Naive thymus-derived CD8-positive, alpha-beta T cell (primary cell): ENCODE data around the gene DUS2. TPM values are rescaled to one million over a fixed set of nuclear protein-coding genes. Genes with fewer than 3 reads are reported as not detected.
"Not testable (repeated sequence)": the region's sequence is repeated elsewhere in the genome, so short reads cannot be mapped to it uniquely, and the experiment has no call there.

Source experiments
- ATAC-seq, 2 donors: fragments of 150-1000 bp; cut with Tn5 transposase in 1 of 2; sonication (Bioruptor Pico), chemical (Tn5 transposase) in 1 of 2; 1 replicate in 1 of 2; 2 replicates in 1 of 2; pipeline ENCODE4 v1.10.0; 2021; ENCODE audit warnings: mild to moderate bottlenecking in 2 of 2, moderate library complexity in 2 of 2
- POLR2A ChIA-PET: fragments of 350-600 bp; sonication (Branson Sonifier 250); formaldehyde crosslinking; loops from one replicate; lab custom pipeline; 2021; ENCODE audit warnings: antibody characterized with exemption; lab: Charles Lee
- DNase-seq, 10 donors: peaks; one replicate each; pipeline versions ENCODE4 v3.0.0 to v3.0.0-alpha.2; 2020 to 2022
- H3K27ac Mint-ChIP-seq, 10 donors: one replicate each; pipeline ENCODE4 v1.8.0; 2020 to 2022; ENCODE audit warnings: mild to moderate bottlenecking in 10 of 10, mixed read lengths in 10 of 10, moderate library complexity in 4 of 10, inconsistent platforms in 1 of 10
- H3K27me3 Mint-ChIP-seq, 5 donors: one replicate each; pipeline ENCODE4 v1.8.0; 2021 to 2022; ENCODE audit warnings: mixed read lengths in 5 of 5
- H3K36me3 Mint-ChIP-seq, 3 donors: one replicate each; pipeline ENCODE4 v1.8.0; 2020 to 2022; ENCODE audit warnings: mixed read lengths in 3 of 3, mild to moderate bottlenecking in 2 of 3, inconsistent platforms in 1 of 3
- H3K4me1 Mint-ChIP-seq, 4 donors: one replicate each; pipeline ENCODE4 v1.8.0; 2021 to 2022; ENCODE audit warnings: mixed read lengths in 4 of 4
- H3K4me3 Mint-ChIP-seq, 10 donors: one replicate each; pipeline ENCODE4 v1.8.0; 2020 to 2022; ENCODE audit warnings: mild to moderate bottlenecking in 10 of 10, mixed read lengths in 10 of 10, moderate library complexity in 6 of 10, inconsistent platforms in 1 of 10
- H3K9me3 Mint-ChIP-seq, 9 donors: one replicate each; pipeline ENCODE4 v1.8.0; 2020 to 2022; ENCODE audit warnings: mixed read lengths in 9 of 9, mild to moderate bottlenecking in 3 of 9, inconsistent platforms in 1 of 9, moderate library complexity in 1 of 9
- polyA plus RNA-seq, 3 donors: library from polyadenylated mRNA; unstranded; fragments of 300-500 nt; fragmentation: Illumina TruSeq; gene quantifications; one replicate each; pipeline ENCODE4 v1.2.3, GENCODE V29; 2021
- total RNA-seq, 8 experiments: library from RNA in 2 of 8; stranded (reverse) in 2 of 8; gene quantifications; one replicate each; pipeline ENCODE4 v1.2.3 and lab custom pipeline; 2021 to 2026

DUS2 gene
- total and polyA plus RNA-seq, 5 experiments from 2014 or later: 6.4 to 21.1 (median 13.1) TPM

- Mint-ChIP-seq H3K27ac (peak overlapping the region in 7 of 10 donors; percentile 10 to 94 (median 59)), H3K4me3 (no peak overlapping the region), H3K4me1 (peaks cover 22 to 36% (median 32%) of the 10 kb centered on the region in 4 donors), H3K9me3 (no peaks in the 10 kb centered on the region), H3K27me3 (no peaks in the 10 kb centered on the region), H3K36me3 (peaks cover 0 to 10% (median 0%) of the 10 kb centered on the region in 3 donors)
- POLR2A ChIA-PET: interaction anchor here (0.5 to 1.4 kb wide), 8 partner anchors 8 to 72 kb away, joined by 3 to 6 read pairs (median 3); no protein-coding TSS in a partner anchor
- ATAC-seq (no peak), DNase-seq (no peak)
These were observed 33.6 kb upstream of the DUS2 start for GRCh38 chr16:67989322-67990017.

- no peak for DNase-seq
- H3K9me3 Mint-ChIP-seq: peaks cover 0 to 2% (median 0%) of the 10 kb centered on the region in 9 donors
- H3K36me3 Mint-ChIP-seq: peaks cover 0 to 10% (median 0%) of the 10 kb centered on the region in 3 donors
- H3K4me3 Mint-ChIP-seq: no peak overlapping the region
- no peaks in the 10 kb centered on the region for H3K27me3 Mint-ChIP-seq
- peaks cover 23 to 36% (median 31%) of the 10 kb centered on the region in 4 donors for H3K4me1 Mint-ChIP-seq
- peak overlapping the region in 6 of 10 donors; percentile 2 to 73 (median 61) for H3K27ac Mint-ChIP-seq
- POLR2A ChIA-PET: interaction anchor here (0.9 to 1.4 kb wide), 5 partner anchors 9 to 51 kb away, joined by 3 to 6 read pairs (median 3); no protein-coding TSS in a partner anchor
- ATAC-seq: no peak
These were observed 33.1 kb upstream of the DUS2 start for GRCh38 chr16:67990018-67990386.

- H3K27ac Mint-ChIP-seq: peak overlapping the region; percentile 68 to 99 (median 94)
- peak overlapping the region; percentile 14 to 94 (median 84) for H3K4me3 Mint-ChIP-seq
- ATAC-seq: peak in 1 of 2 donors; percentile 6
- peaks cover 0 to 10% (median 0%) of the 10 kb centered on the region in 3 donors for H3K36me3 Mint-ChIP-seq
- no peak for DNase-seq
- no peaks in the 10 kb centered on the region for H3K27me3 Mint-ChIP-seq
- peaks cover 0 to 4% (median 0%) of the 10 kb centered on the region in 9 donors for H3K9me3 Mint-ChIP-seq
- H3K4me1 Mint-ChIP-seq: peaks cover 25 to 56% (median 44%) of the 10 kb centered on the region in 4 donors
- POLR2A ChIA-PET: interaction anchor here (0.5 to 7.0 kb wide), 9 partner anchors 7 to 273 kb away, joined by 3 to 48 read pairs (median 4); partner anchors contain the start of genes DDX28, DPEP2 and DUS2
These were observed 30.4 kb upstream of the DUS2 start for GRCh38 chr16:67992661-67993206.

GRCh38 chr16:67993207-67994039 lies 29.7 kb upstream of the DUS2 start:
- Mint-ChIP-seq H3K4me1 (peaks cover 20 to 56% (median 44%) of the 10 kb centered on the region in 4 donors), H3K27ac (peak overlapping the region; percentile 92 to 99 (median 97))

GRCh38 chr16:67994040-67994408 lies 29.1 kb upstream of the DUS2 start:
- H3K36me3 Mint-ChIP-seq: peaks cover 0 to 10% (median 5%) of the 10 kb centered on the region in 3 donors
- H3K4me3 Mint-ChIP-seq: peak overlapping the region; percentile 82 to 94 (median 90)
- DNase-seq (peak in 2 of 10 donors; percentile 18 to 30), ATAC-seq (peak; percentile 29 to 31)
- H3K27ac Mint-ChIP-seq: peak overlapping the region; percentile 92 to 99 (median 97)
- H3K9me3 Mint-ChIP-seq, H3K27me3 Mint-ChIP-seq: not testable (repeated sequence)
- POLR2A ChIA-PET: interaction anchor here (0.6 to 17.7 kb wide), 9 partner anchors 10 to 91 kb away, joined by 3 to 447 read pairs (median 4); partner anchors contain the start of genes DDX28, DPEP2NB, DUS2 and NFATC3
- H3K4me1 Mint-ChIP-seq: peaks cover 22 to 62% (median 48%) of the 10 kb centered on the region in 4 donors

More at GRCh38 chr16:67993207-67994039, 29.7 kb upstream of the DUS2 start:
- DNase-seq (peak; percentile 71 to 87 (median 82)), ATAC-seq (peak; percentile 90 to 91)
- Mint-ChIP-seq H3K27me3 (no peaks in the 10 kb centered on the region), H3K4me3 (peak overlapping the region; percentile 82 to 94 (median 90)), H3K36me3 (peaks cover 0 to 10% (median 0%) of the 10 kb centered on the region in 3 donors), H3K9me3 (peaks cover 0 to 4% (median 0%) of the 10 kb centered on the region in 9 donors)
- POLR2A ChIA-PET: interaction anchor here (0.6 to 17.7 kb wide), 11 partner anchors 10 to 272 kb away, joined by 3 to 447 read pairs (median 4); partner anchors contain the start of genes DDX28, DPEP2NB, DUS2 and NFATC3

GRCh38 chr16:67995423-67995822 lies 27.7 kb upstream of the DUS2 start:
- POLR2A ChIA-PET: interaction anchor here (0.8 to 17.7 kb wide), 6 partner anchors 9 to 85 kb away, joined by 3 to 447 read pairs (median 26); partner anchors contain the start of genes DDX28, DPEP2NB and DUS2
- H3K27ac Mint-ChIP-seq: peak overlapping the region; percentile 63 to 99 (median 94)
- H3K4me1 Mint-ChIP-seq: peaks cover 29 to 75% (median 60%) of the 10 kb centered on the region in 4 donors
- DNase-seq (no peak), ATAC-seq (no peak)
- H3K9me3 Mint-ChIP-seq: peaks cover 0 to 8% (median 0%) of the 10 kb centered on the region in 9 donors
- H3K4me3 Mint-ChIP-seq: peak overlapping the region in 9 of 10 donors; percentile 45 to 79 (median 67)
- H3K36me3 Mint-ChIP-seq: peaks cover 0 to 7% (median 5%) of the 10 kb centered on the region in 3 donors
- H3K27me3 Mint-ChIP-seq: no peaks in the 10 kb centered on the region

GRCh38 chr16:67996666-67997065 lies 26.4 kb upstream of the DUS2 start:
- H3K9me3 Mint-ChIP-seq: peaks cover 0 to 8% (median 0%) of the 10 kb centered on the region in 9 donors
- POLR2A ChIA-PET: interaction anchor here (4.5 to 17.7 kb wide), 4 partner anchors 10 to 88 kb away, joined by 45 to 447 read pairs (median 77); partner anchors contain the start of genes DDX28, DPEP2NB, DUS2 and NFATC3
- peaks cover 0 to 5% (median 2%) of the 10 kb centered on the region in 3 donors for H3K36me3 Mint-ChIP-seq
- no peaks in the 10 kb centered on the region for H3K27me3 Mint-ChIP-seq
- H3K4me1 Mint-ChIP-seq: peaks cover 31 to 78% (median 70%) of the 10 kb centered on the region in 4 donors
- no peak for DNase-seq
- ATAC-seq: no peak
- peak overlapping the region in 9 of 10 donors; percentile 61 to 94 (median 85) for H3K27ac Mint-ChIP-seq
- H3K4me3 Mint-ChIP-seq: peak overlapping the region in 6 of 10 donors; percentile 36 to 62 (median 44)

- not testable (repeated sequence) for DNase-seq, H3K36me3 Mint-ChIP-seq, H3K9me3 Mint-ChIP-seq, H3K27me3 Mint-ChIP-seq, ATAC-seq
- Mint-ChIP-seq H3K4me1 (peaks cover 27 to 79% (median 65%) of the 10 kb centered on the region in 4 donors), H3K4me3 (peak overlapping the region; percentile 78 to 97 (median 88)), H3K27ac (peak overlapping the region in 9 of 10 donors; percentile 89 to 100 (median 98))
- POLR2A ChIA-PET: interaction anchor here (0.9 to 17.7 kb wide), 15 partner anchors 9 to 192 kb away, joined by 3 to 447 read pairs (median 7); partner anchors contain the start of genes DDX28, DPEP2NB, DUS2 and NFATC3
These were observed 24.8 kb upstream of the DUS2 start for GRCh38 chr16:67998231-67998778.

GRCh38 chr16:67998779-67999688 lies 24.1 kb upstream of the DUS2 start, which contains the start of gene DPEP2:
Gene DPEP2 (minus strand): TSS chr16:67999484. CDS start chr16:67993212, 6,272 bp downstream.
- peak; percentile 92 to 93 for ATAC-seq
- H3K36me3 Mint-ChIP-seq, H3K27me3 Mint-ChIP-seq, H3K9me3 Mint-ChIP-seq: not testable (repeated sequence)
- Mint-ChIP-seq H3K4me1 (peaks cover 23 to 76% (median 59%) of the 10 kb centered on the region in 4 donors), H3K27ac (peak within 1 kb of the TSS; percentile 88 to 100 (median 96)), H3K4me3 (peak within 1 kb of the TSS; percentile 78 to 97 (median 88))
- POLR2A ChIA-PET: interaction anchor here (0.6 to 17.7 kb wide), 20 partner anchors 7 to 193 kb away, joined by 3 to 447 read pairs (median 6); partner anchors contain the start of genes DDX28, DPEP2NB, DUS2 and NFATC3
- peak in 9 of 10 donors; percentile 43 to 82 (median 61) for DNase-seq

GRCh38 chr16:67999985-68000384 lies 23.1 kb upstream of the DUS2 start:
- Mint-ChIP-seq H3K36me3 (peaks cover 0 to 5% (median 0%) of the 10 kb centered on the region in 3 donors), H3K4me1 (peaks cover 20 to 78% (median 58%) of the 10 kb centered on the region in 4 donors), H3K4me3 (peak overlapping the region; percentile 78 to 97 (median 88)), H3K27ac (peak overlapping the region; percentile 88 to 100 (median 96)), H3K9me3 (peaks cover 0 to 8% (median 0%) of the 10 kb centered on the region in 9 donors), H3K27me3 (no peaks in the 10 kb centered on the region)
- POLR2A ChIA-PET: interaction anchor here (0.9 to 17.7 kb wide), 15 partner anchors 7 to 355 kb away, joined by 3 to 447 read pairs (median 5); partner anchors contain the start of genes CARMIL2, DDX28, DPEP2NB and DUS2
- ATAC-seq (peak; percentile 14), DNase-seq (peak in 1 of 10 donors; percentile 30)
